ENCODE measurements around the gene TARDBP.

DNA sequence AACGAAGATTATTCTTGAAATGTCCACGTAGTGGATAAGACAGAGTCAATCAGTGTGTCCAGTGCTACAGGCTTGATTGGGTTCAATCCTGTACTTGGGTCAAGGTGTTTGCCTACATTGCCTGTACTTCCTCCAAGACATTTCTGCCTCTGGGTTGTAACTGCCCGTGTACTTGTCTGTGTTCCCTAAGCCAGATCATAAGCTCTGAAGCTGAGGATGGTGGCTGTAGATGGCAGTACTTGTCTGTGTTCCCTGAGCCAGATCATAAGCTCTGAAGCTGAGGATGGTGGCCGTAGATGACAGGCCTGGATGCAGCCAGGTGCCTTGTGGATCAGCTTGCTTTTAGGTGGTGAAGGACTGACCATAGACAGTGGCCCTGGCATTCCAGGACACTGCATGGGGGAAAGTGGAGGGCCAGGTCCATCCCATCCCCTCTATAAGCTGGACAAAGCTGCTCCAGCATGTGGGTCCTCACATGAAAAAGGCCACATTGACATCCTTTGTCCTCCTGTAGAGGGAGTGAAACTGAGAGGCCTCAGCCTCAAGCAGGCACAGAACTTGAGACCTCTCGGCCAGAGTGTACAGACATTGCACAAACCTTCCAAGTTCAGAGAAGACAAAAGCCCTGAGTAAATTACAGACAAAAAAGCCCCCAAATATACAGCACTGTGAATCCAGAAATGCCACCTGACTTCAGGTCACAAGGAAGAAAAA lies 49.4 kb downstream of the TARDBP start:
- TF ChIP-seq, protein P1, sequence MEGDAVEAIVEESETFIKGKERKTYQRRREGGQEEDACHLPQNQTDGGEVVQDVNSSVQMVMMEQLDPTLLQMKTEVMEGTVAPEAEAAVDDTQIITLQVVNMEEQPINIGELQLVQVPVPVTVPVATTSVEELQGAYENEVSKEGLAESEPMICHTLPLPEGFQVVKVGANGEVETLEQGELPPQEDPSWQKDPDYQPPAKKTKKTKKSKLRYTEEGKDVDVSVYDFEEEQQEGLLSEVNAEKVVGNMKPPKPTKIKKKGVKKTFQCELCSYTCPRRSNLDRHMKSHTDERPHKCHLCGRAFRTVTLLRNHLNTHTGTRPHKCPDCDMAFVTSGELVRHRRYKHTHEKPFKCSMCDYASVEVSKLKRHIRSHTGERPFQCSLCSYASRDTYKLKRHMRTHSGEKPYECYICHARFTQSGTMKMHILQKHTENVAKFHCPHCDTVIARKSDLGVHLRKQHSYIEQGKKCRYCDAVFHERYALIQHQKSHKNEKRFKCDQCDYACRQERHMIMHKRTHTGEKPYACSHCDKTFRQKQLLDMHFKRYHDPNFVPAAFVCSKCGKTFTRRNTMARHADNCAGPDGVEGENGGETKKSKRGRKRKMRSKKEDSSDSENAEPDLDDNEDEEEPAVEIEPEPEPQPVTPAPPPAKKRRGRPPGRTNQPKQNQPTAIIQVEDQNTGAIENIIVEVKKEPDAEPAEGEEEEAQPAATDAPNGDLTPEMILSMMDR (conservative IDR thresholded peaks at IDR 0.05) = no peak
- TF ChIP-seq ZFX (IDR thresholded peaks at IDR 0.05) = no peak
